ENCODE measurements around the gene NAA50.

The NAA50 gene

DNA sequence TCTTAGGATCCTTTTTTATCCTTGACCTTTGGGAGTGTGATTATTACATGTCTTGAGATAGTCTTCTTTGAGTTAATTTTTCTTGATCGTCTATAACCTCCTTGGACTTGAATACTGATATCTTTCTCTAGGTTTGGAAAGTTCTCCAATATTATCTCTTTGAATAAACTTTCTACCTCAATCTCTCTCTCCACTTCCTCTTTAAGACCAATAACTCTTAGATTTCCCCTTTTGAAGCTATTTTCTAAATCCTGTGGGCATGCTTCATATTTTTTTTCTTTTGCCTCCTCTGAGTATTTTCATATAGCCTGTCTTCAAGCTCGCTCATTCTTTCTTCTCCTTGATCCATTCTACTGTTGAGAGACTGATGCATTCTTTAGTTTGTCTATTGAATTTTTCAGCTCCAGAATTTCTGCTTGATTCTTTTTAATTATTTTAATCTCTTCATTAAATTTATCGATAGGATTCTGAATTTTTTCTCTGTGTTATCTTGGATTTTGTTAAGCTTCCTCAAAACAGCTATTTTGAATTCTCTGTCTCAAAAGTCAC, 61.7 kb downstream of the NAA50 start:
- DNase-seq, result no peak

DNA sequence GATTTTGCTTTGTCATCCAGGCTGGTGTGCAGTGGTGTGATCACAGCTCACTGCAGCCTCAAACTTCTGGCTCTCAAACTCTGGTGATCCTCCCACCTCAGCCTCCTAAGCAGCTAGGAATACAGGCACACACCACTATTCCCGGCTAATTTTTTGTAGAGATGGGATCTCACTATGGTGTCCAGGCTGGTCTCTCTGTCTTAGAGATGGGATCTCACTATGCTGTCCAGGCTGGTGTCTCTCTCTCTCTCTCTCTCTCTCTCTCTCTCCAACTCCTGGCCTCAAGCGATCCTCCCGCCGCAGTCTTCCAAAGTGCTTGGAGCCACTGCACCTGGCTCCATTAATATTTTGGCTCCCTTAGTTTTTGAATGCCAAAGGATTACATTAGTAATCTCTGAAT, 67.3 kb downstream of the NAA50 start:
- DNase-seq, result no peak

- DNase-seq, result no peak
Observed at GRCh38 chr3:113677737-113678136, 68.3 kb downstream of the NAA50 start.

- no peak for DNase-seq
Observed at GRCh38 chr3:113676261-113676660, 69.8 kb downstream of the NAA50 start.

- no peak for DNase-seq
Observed at GRCh38 chr3:113673593-113673992, 72.5 kb downstream of the NAA50 start.

GRCh38 chr3:113668015-113668414, 78.0 kb downstream of the NAA50 start:
- DNase-seq, result no peak
